Choroid plexus epithelial cell (primary cell): ENCODE measurements around the gene ERP29.

Experiments
- DNase-seq: peaks from one replicate; pipeline ENCODE4 v3.0.0-alpha.2; 2010; ENCODE audit warnings: low read depth
- H3K4me3 ChIP-seq: 2 replicates; pipeline ENCODE4 v1.5.1; 2011; ENCODE audit warnings: low read depth, mild to moderate bottlenecking, control low read depth, low read length, moderate library complexity
- CTCF ChIP-seq: conservative IDR thresholded peaks from 2 replicates; pipeline ENCODE4 v1.5.1; 2011; ENCODE audit warnings: low read depth, mild to moderate bottlenecking, control low read depth, inconsistent platforms, low read length, moderate library complexity

The ERP29 gene

GRCh38 chr12:112013601-112014402 is 576 bp downstream of the ERP29 start:
- TF ChIP-seq CTCF, result no peak
- H3K4me3 ChIP-seq, result peak overlapping the region; percentile 88
- DNase-seq, result peak; percentile 91

DNA sequence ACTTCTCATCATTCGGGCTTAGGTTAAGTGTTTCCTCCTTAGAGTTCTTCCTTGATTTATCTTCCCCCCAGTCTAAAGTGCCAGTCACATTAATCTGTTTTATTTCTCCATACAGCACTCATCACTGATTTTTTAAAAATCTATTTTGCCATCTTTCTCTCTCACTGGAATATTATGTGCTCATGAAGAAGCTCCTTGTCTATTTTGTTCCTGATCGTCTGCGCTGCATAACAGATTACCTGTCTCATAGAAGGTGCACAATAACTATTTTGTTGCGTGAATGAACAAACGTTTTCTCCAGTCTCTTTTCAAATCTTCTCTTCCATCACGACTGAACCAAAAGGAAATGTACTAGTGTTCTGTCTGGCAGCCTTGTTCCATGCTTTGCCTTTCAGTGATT is 2.7 kb downstream of the ERP29 start:
- no peak for DNase-seq
- no peak overlapping the region for H3K4me3 ChIP-seq
- TF ChIP-seq CTCF, result no peak

DNA sequence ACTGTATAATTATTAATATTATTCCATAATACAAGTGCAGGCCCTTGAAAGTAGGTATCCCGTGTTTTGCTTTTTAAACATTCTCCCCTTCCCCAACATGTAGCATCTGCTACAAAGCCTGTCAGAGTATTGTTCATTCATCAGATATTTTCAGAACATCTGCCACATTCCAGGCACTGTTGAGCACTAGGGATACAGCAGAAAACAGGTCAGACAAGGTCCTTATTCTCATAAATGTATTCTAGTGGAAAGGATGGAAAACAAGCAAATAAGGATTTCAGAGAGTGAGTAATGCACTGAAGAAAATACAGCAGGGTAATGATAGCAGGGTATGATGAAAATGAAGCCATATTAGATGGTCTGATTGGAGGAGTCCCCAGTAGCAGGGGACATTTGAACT is 3.8 kb downstream of the ERP29 start:
- H3K4me3 ChIP-seq, result no peak overlapping the region
- TF ChIP-seq CTCF, result no peak
- DNase-seq, result no peak

GRCh38 chr12:112018571-112019237 is 5.5 kb downstream of the ERP29 start:
- TF ChIP-seq CTCF, result no peak
- no peak overlapping the region for H3K4me3 ChIP-seq
- peak; percentile 92 for DNase-seq

DNA sequence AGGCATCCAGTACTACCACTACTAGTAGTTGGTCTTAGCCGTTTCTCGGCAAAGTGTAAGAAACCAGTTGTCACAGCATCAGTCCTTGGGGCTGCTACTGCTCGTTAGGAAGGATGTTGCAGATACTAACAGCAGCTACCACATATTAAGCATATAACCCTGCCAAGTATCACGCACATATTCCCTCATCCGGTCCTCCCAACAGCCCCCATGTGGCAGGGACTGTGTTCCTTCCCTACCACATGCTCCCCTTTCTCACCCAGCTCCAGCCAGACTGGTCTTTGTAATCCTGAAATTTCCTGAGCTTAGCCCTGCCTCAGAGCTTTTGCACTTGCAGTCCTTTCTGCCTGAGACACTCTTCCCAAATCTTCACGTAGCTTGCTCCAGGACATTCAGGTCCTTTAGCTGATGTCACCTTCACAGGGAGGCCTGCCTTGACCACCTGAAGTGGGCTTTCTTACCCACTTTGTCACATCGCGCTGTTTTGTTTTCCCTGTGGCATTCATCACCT is 7.8 kb downstream of the ERP29 start:
- no peak for TF ChIP-seq CTCF
- no peak overlapping the region for H3K4me3 ChIP-seq
- DNase-seq, result no peak

GRCh38 chr12:112022241-112023016 is 9.2 kb downstream of the ERP29 start:
- no peak overlapping the region for H3K4me3 ChIP-seq
- DNase-seq, result no peak
- TF ChIP-seq CTCF, result no peak
